Keratinocyte (primary cell): ENCODE data around the gene POLR1A. TPM values are rescaled to one million over a fixed set of nuclear protein-coding genes. Genes with fewer than 3 reads are reported as not detected.

ENCODE experiments used
- DNase-seq: peaks from one replicate; pipeline ENCODE4 v3.0.0-alpha.2; 2011; ENCODE audit warnings: low read depth, missing footprints, low spot score
- FAIRE-seq: peaks from 2 replicates; lab custom pipeline; 2011; peaks lifted over from hg19 to GRCh38; lab: Jason Lieb, UNC
- H2AFZ ChIP-seq: 2 replicates; pipeline ENCODE4 v1.6.0; 2012; ENCODE audit warnings: low read length, control low read depth, inconsistent platforms; ENCODE audit not compliant: control insufficient read depth
- H3K27ac ChIP-seq: 2 replicates; pipeline ENCODE4 v1.5.1; 2011; ENCODE audit warnings: low read length; ENCODE audit not compliant: control insufficient read depth, insufficient read depth
- H3K27me3 ChIP-seq: 3 replicates; pipeline ENCODE4 v1.6.0; 2011; ENCODE audit warnings: low read length; ENCODE audit not compliant: control insufficient read depth, insufficient read depth; ENCODE audit errors: extremely low read depth
- H3K36me3 ChIP-seq, 2 experiments: 2 replicates in 1 of 2; 3 replicates in 1 of 2; pipeline ENCODE4 v1.5.1; 2011; ENCODE audit warnings: low read length in 2 of 2, mild to moderate bottlenecking in 1 of 2; ENCODE audit not compliant: control insufficient read depth in 2 of 2, insufficient read depth in 2 of 2; ENCODE audit errors: extremely low read depth in 1 of 2
- H3K4me1 ChIP-seq: 3 replicates; pipeline ENCODE4 v1.5.1; 2011; ENCODE audit warnings: low read length; ENCODE audit not compliant: control insufficient read depth, insufficient read depth; ENCODE audit errors: extremely low read depth
- H3K4me2 ChIP-seq: 3 replicates; pipeline ENCODE4 v1.6.0; 2011; ENCODE audit warnings: low read depth, low read length; ENCODE audit not compliant: control insufficient read depth, insufficient read depth; ENCODE audit errors: extremely low read depth
- H3K4me3 ChIP-seq, 3 experiments: fragments of 200-600 bp in 1 of 3; sonication (generic) in 1 of 3; 2 replicates in 2 of 3; 3 replicates in 1 of 3; pipeline ENCODE4 v1.5.1; 2011 to 2016; ENCODE audit warnings: low read length in 3 of 3, mild to moderate bottlenecking in 3 of 3, control low read depth in 2 of 3, inconsistent platforms in 1 of 3, low read depth in 1 of 3, mixed read lengths in 1 of 3, mixed run types in 1 of 3, moderate library complexity in 1 of 3; ENCODE audit not compliant: control insufficient read depth in 2 of 3, insufficient read depth in 2 of 3; ENCODE audit errors: extremely low read depth in 1 of 3
- H3K79me2 ChIP-seq: 2 replicates; pipeline ENCODE4 v1.6.0; 2012; ENCODE audit warnings: low read length; ENCODE audit not compliant: control insufficient read depth, insufficient read depth
- H3K9ac ChIP-seq: 3 replicates; pipeline ENCODE4 v1.6.0; 2011; ENCODE audit warnings: low read length; ENCODE audit not compliant: control insufficient read depth, insufficient read depth; ENCODE audit errors: extremely low read depth
- H3K9me1 ChIP-seq: 3 replicates; pipeline ENCODE4 v1.6.0; 2011; ENCODE audit warnings: low read length; ENCODE audit not compliant: control insufficient read depth, insufficient read depth; ENCODE audit errors: extremely low read depth
- H3K9me3 ChIP-seq: 2 replicates; pipeline ENCODE4 v1.5.1; 2012; ENCODE audit warnings: low read depth, low read length; ENCODE audit not compliant: control insufficient read depth
- H4K20me1 ChIP-seq: 3 replicates; pipeline ENCODE4 v1.6.0; 2011; ENCODE audit warnings: low read length; ENCODE audit not compliant: control insufficient read depth, insufficient read depth; ENCODE audit errors: extremely low read depth
- CTCF ChIP-seq, 3 experiments: IDR thresholded peaks in 1 of 3; conservative IDR thresholded peaks in 1 of 3; optimal IDR thresholded peaks in 1 of 3; 2 replicates in 2 of 3; 3 replicates in 1 of 3; pipeline versions ENCODE3 to v1.5.1; 2011; ENCODE audit warnings: low read length in 3 of 3, mild to moderate bottlenecking in 3 of 3, moderate library complexity in 2 of 3, control low read depth in 1 of 3, inconsistent platforms in 1 of 3; ENCODE audit not compliant: insufficient read depth in 2 of 3; ENCODE audit errors: extremely low read depth in 1 of 3
- EZH2 ChIP-seq: IDR thresholded peaks from one replicate; pipeline ENCODE4 v1.6.1; 2012; ENCODE audit warnings: inconsistent platforms, mild to moderate bottlenecking, low read length, moderate library complexity
- dilution Hi-C: fragments of 300-500 bp; cut with MboI; formaldehyde crosslinking; loops from one replicate; pipeline ENCODE4 v1.7.0; 2020; ENCODE audit warnings: low sequenced_read_pairs; ENCODE audit not compliant: extremely low pct_ligation_motif_present
- polyA plus RNA-seq, 5 experiments: library from polyadenylated mRNA; depleted of rRNA in 3 of 5; stranded (reverse) in 3 of 5; stranded (forward) in 1 of 5; unstranded in 1 of 5; fragments of >200 nt; gene quantifications; 1 replicate in 1 of 5; 2 replicates in 3 of 5; 3 replicates in 1 of 5; pipeline versions ENCODE4 v1.2.1 to v1.2.3, GENCODE V29; 2011 to 2012; ENCODE audit warnings: missing spikeins in 2 of 5, low read depth in 1 of 5, low replicate concordance in 1 of 5

The POLR1A gene
- polyA plus RNA-seq, 1 donor (not counting 4 experiments of a cell fraction or from before 2014, with no cell fraction given), result 16.1 TPM

- Histone ChIP-seq H3K27me3 (no peaks in the 10 kb centered on the region), H3K9me3 (no peaks in the 10 kb centered on the region), H3K9me1 (no peaks in the 10 kb centered on the region), H3K27ac (no peak overlapping the region), H3K4me2 (no peak overlapping the region), H4K20me1 (no peaks in the 10 kb centered on the region), H3K4me1 (no peaks in the 10 kb centered on the region), H2AFZ (no peak overlapping the region), H3K4me3 (no peak overlapping the region), H3K9ac (no peak overlapping the region), H3K79me2 (no peaks in the 10 kb centered on the region), H3K36me3 (peaks cover 30 to 55% of the 10 kb centered on the region in 2 experiments)
- FAIRE-seq (no peak), DNase-seq (no peak)
- no peak for TF ChIP-seq CTCF (optimal IDR thresholded peaks at IDR 0.05 in 1 of 3, IDR thresholded peaks at IDR 0.05 in 1 of 3, conservative IDR thresholded peaks at IDR 0.05 in 1 of 3; ENCODE audit: extremely low read depth in 1 of 3, insufficient read depth in 2 of 3, low read length in 3 of 3)
- no peak for TF ChIP-seq EZH2
- dilution Hi-C loops, result no loop called here
Observed at GRCh38 chr2:86138736-86139625, 33.3 kb upstream of the POLR1A start.

GRCh38 chr2:86136141-86136540, 30.5 kb upstream of the POLR1A start:
- dilution Hi-C loops, result no loop called here
- Histone ChIP-seq H3K9me3 (no peaks in the 10 kb centered on the region), H3K27me3 (no peaks in the 10 kb centered on the region), H4K20me1 (no peaks in the 10 kb centered on the region), H3K4me1 (no peaks in the 10 kb centered on the region), H3K36me3 (peaks cover 32 to 57% of the 10 kb centered on the region in 2 experiments), H2AFZ (no peak overlapping the region), H3K4me2 (no peak overlapping the region), H3K9me1 (no peaks in the 10 kb centered on the region), H3K79me2 (no peaks in the 10 kb centered on the region), H3K9ac (no peak overlapping the region), H3K4me3 (no peak overlapping the region), H3K27ac (no peak overlapping the region)
- TF ChIP-seq CTCF (optimal IDR thresholded peaks at IDR 0.05 in 1 of 3, IDR thresholded peaks at IDR 0.05 in 1 of 3, conservative IDR thresholded peaks at IDR 0.05 in 1 of 3; ENCODE audit: extremely low read depth in 1 of 3, insufficient read depth in 2 of 3, low read length in 3 of 3) (no peak), EZH2 (no peak)
- DNase-seq, result no peak
- FAIRE-seq, result no peak
